Inferior parietal cortex (tissue), 1 donor: ENCODE measurements around the gene CFD.

Source experiments
- DNase-seq: peaks from one replicate; pipeline ENCODE4 v3.0.0-alpha.2; 2016; ENCODE audit errors: extremely low spot score

Gene CFD

GRCh38 chr19:906480-906879, 47.0 kb downstream of the CFD start:
- DNase-seq, result no peak

GRCh38 chr19:907183-907853, 47.9 kb downstream of the CFD start:
- no peak for DNase-seq

GRCh38 chr19:911197-912033, 52.0 kb downstream of the CFD start:
- DNase-seq, result no peak

GRCh38 chr19:912181-913079, 53.0 kb downstream of the CFD start:
- no peak for DNase-seq
